ENCODE measurements around the gene CARNS1. TPM values are rescaled to one million over a fixed set of nuclear protein-coding genes. Genes with fewer than 3 reads are reported as not detected.

The CARNS1 gene
- total and polyA plus RNA-seq, 9 of the 15 experiments (the other 6 are each of a cell fraction or from before 2014, with no cell fraction given): 0.01 to 0.18 (median 0.06) TPM; not detected in 3

- TF ChIP-seq ARID4B (CRISPR knock-in tag; IDR thresholded peaks at IDR 0.05) (peak; percentile 87; the same call in 1 of the 2 replicates), CHCHD3 (CRISPR knock-in tag; IDR thresholded peaks at IDR 0.05) (no peak), ZNF449 (CRISPR knock-in tag; IDR thresholded peaks at IDR 0.05) (no peak), UBTF (IDR thresholded peaks at IDR 0.05; ENCODE audit: borderline replicate concordance in 1 of 2, low read depth in 2 of 2, low read length in 2 of 2) (peak; percentile 40 to 94; a peak in 2 of 4 replicates), GTF2A2 (tag; IDR thresholded peaks at IDR 0.05) (no peak), CC2D1A (IDR thresholded peaks at IDR 0.05) (no peak), LCOR (CRISPR knock-in tag; IDR thresholded peaks at IDR 0.05) (no peak), ATF1 (CRISPR knock-in tag; IDR thresholded peaks at IDR 0.05) (0 out of 2 replicates have a peak, but pooled peaks have one; percentile 20), ATF1 (tag; IDR thresholded peaks at IDR 0.05) (peak; percentile 71), SIN3B (IDR thresholded peaks at IDR 0.05; ENCODE audit: low read depth) (peak; percentile 55; the same call in 1 of the 2 replicates), C11orf30 (IDR thresholded peaks at IDR 0.05; ENCODE audit: low read depth) (no peak), ASH1L (IDR thresholded peaks at IDR 0.05; ENCODE audit: borderline replicate concordance, low read depth, partially characterized antibody) (no peak), CREB3L1 (IDR thresholded peaks at IDR 0.05; ENCODE audit: borderline replicate concordance, low read depth) (peak; percentile 67; the same call in 1 of the 2 replicates), TCF3 (CRISPR knock-in tag; IDR thresholded peaks at IDR 0.05) (no peak), ETS2 (tag; IDR thresholded peaks at IDR 0.05; ENCODE audit: borderline replicate concordance, poor library complexity, severe bottlenecking) (no peak), ZNF408 (CRISPR knock-in tag; IDR thresholded peaks at IDR 0.05; ENCODE audit: low read depth) (no peak)
These were observed 5.4 kb downstream of the CARNS1 start (continued) for GRCh38 chr11:67420646-67421429.

Data from K562 (cell line).